Heart left ventricle (tissue), 13 donors: ENCODE data around the gene HMCN2.

Experiments
- CTCF ChIP-seq, 12 donors: fragments of 200-600 bp; sonication (generic) in 4 of 12; IDR thresholded peaks; one replicate each; pipeline versions ENCODE4 v1.5.0 to v1.8.0; 2018 to 2022; ENCODE audit warnings: antibody characterized with exemption in 12 of 12, mild to moderate bottlenecking in 5 of 12
- POLR2A ChIP-seq, 2 donors: fragments of 450-650 bp; IDR thresholded peaks; one replicate each; pipeline ENCODE4 v1.6.1; 2017; ENCODE audit warnings: antibody characterized with exemption in 2 of 2, mild to moderate bottlenecking in 2 of 2, moderate library complexity in 2 of 2
- donor health status: ischemic (EF 13 %, LVEDD 7.1; RV severe dilation, severe dysfunction).
- donor health status: DM: no; HTN: yes; CAD: no.
- donor health status: DM: no; HTN: no; CAD: no.
- donor health status: ischemic (EF 25% LVEDD 6.9; RV normal size, moderate dysfunction).
- donor health status: ischemic (EF 25% LVEDD 5.7; RV mildly dilated, moderate dysfunction).
- donor health status: ischemic (EF 35%, LVEDD 5.7; RV mildly dilated, moderate dysfunction).
- donor health status: nonischemic (EF 11% LVEDD 7.7; RV severe dilation, severe dysfunction).
- donor health status: DM: yes; HTN: yes; CAD: no.
- donor health status: PGD.
- donor health status: ischemic (EF 29% LVEDD 5.4; RV normal size, mild dysfunction).
- donor health status: nonischemic (EF 23%, LVEDD 6.1; RV moderate dilation, normal function).

DNA sequence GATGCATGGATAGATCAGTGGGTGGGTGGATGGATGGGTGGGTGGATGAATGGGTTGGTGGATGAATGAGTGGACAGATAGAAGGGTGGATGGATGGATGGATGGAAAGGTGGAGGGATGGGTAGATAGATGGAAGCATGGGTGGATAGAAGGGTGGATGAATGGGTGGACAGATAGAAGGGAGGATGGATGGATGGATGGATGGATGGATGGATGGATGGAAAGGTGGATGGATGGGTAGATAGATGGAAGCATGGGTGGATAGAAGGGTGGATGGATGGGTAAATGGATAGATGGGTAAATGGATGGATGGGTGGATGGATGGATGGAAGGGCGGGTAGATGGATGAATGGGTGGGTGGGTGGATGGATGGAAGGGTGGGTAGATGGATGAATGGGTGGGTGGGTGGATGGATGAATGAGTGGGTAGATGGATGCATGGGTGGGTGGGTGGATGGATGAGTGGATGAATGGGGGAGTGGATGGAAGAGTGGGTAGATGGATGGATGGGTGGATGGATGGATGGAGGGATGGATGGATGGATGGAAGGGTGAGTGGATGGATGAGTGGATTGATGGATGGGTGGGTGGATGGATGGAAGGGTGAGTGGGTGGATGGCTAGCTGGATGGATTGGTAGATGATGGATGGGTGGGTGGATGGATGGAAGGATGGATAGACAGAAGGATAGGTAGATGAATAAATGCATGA lies 91.5 kb downstream of the HMCN2 start:
- TF ChIP-seq CTCF (IDR thresholded peaks at IDR 0.05) (no peak), POLR2A (IDR thresholded peaks at IDR 0.05) (no peak)
